ENCODE results near the gene ZSWIM7. TPM values are rescaled to one million over a fixed set of nuclear protein-coding genes. Genes with fewer than 3 reads are reported as not detected.
"Not testable (repeated sequence)": the region's sequence is repeated elsewhere in the genome, so short reads cannot be mapped to it uniquely, and the experiment has no call there.

ZSWIM7 gene
- total RNA-seq, 1 donor from 2014 or later: 16.9 TPM

- TF ChIP-seq CTCF (conservative IDR thresholded peaks at IDR 0.05; ENCODE audit: low read depth, low read length): peak; percentile 42
- no peak for DNase-seq (ENCODE audit: low read depth)
- peak within 1 kb of the TSS; percentile 59 for H3K4me3 ChIP-seq (ENCODE audit: low read depth, low read length)
Observed at GRCh38 chr17:15944759-15945526, 54.6 kb downstream of the ZSWIM7 start, which contains the start of gene ADORA2B. Gene ADORA2B (plus strand): TSS chr17:15945130. CDS start chr17:15945249, 119 bp downstream.

- DNase-seq (ENCODE audit: low read depth): no peak
- H3K4me3 ChIP-seq (ENCODE audit: low read depth, low read length): peak overlapping the region; percentile 59
- TF ChIP-seq CTCF (conservative IDR thresholded peaks at IDR 0.05; ENCODE audit: low read depth, low read length): peak; percentile 28
Observed at GRCh38 chr17:15943971-15944758, 55.3 kb downstream of the ZSWIM7 start.

GRCh38 chr17:15942207-15942833, 57.2 kb downstream of the ZSWIM7 start:
- DNase-seq (ENCODE audit: low read depth): no peak
- TF ChIP-seq CTCF (conservative IDR thresholded peaks at IDR 0.05; ENCODE audit: low read depth, low read length): no peak
- no peak overlapping the region for H3K4me3 ChIP-seq (ENCODE audit: low read depth, low read length)

GRCh38 chr17:15941781-15942180, 57.7 kb downstream of the ZSWIM7 start:
- no peak for TF ChIP-seq CTCF (conservative IDR thresholded peaks at IDR 0.05; ENCODE audit: low read depth, low read length)
- no peak overlapping the region for H3K4me3 ChIP-seq (ENCODE audit: low read depth, low read length)
- no peak for DNase-seq (ENCODE audit: low read depth)

GRCh38 chr17:15936481-15936880, 63.0 kb downstream of the ZSWIM7 start:
- not testable (repeated sequence) for H3K4me3 ChIP-seq (ENCODE audit: low read depth, low read length); DNase-seq (ENCODE audit: low read depth)

- DNase-seq (ENCODE audit: low read depth): no peak
- TF ChIP-seq CTCF (conservative IDR thresholded peaks at IDR 0.05; ENCODE audit: low read depth, low read length): no peak
Observed at GRCh38 chr17:15935891-15936290, 63.6 kb downstream of the ZSWIM7 start.

GRCh38 chr17:15934866-15935265, 64.6 kb downstream of the ZSWIM7 start:
- DNase-seq (ENCODE audit: low read depth): no peak
- H3K4me3 ChIP-seq (ENCODE audit: low read depth, low read length): no peak overlapping the region
- no peak for TF ChIP-seq CTCF (conservative IDR thresholded peaks at IDR 0.05; ENCODE audit: low read depth, low read length)

More at GRCh38 chr17:15935891-15936290, 63.6 kb downstream of the ZSWIM7 start:
- no peak overlapping the region for H3K4me3 ChIP-seq (ENCODE audit: low read depth, low read length)
